ENCODE data around the gene RPL26.

- TF ChIP-seq CTCF (conservative IDR thresholded peaks at IDR 0.05; ENCODE audit: low read depth, low read length) (no peak), EZH2phosphoT487 (IDR thresholded peaks at IDR 0.05; ENCODE audit: borderline replicate concordance, low read length) (no peak)
These were observed 11.2 kb downstream of the RPL26 start for GRCh38 chr17:8371786-8372185.

All from PC-3 (cell line).